ENCODE results near the gene METRNL.
"Not testable (repeated sequence)": the region's sequence is repeated elsewhere in the genome, so short reads cannot be mapped to it uniquely, and the experiment has no call there.

METRNL gene

DNA sequence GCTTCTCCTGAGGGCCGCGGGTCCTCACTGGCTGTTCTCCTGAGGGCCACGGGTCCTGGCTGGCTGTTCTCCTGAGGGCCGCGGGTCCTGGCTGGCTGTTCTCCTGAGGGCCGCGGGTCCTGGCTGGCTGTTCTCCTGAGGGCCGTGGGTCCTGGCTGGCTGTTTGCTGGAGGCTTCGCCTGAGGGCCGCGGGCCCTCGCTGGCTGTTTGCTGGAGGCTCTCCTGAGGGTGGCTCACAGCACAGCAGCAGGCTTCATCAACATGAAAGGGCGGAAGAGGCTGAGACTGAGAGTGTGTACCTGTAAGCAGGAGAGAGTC lies 60.8 kb downstream of the METRNL start:
- not testable (repeated sequence) for DNase-seq (ENCODE audit: low spot score)

DNA sequence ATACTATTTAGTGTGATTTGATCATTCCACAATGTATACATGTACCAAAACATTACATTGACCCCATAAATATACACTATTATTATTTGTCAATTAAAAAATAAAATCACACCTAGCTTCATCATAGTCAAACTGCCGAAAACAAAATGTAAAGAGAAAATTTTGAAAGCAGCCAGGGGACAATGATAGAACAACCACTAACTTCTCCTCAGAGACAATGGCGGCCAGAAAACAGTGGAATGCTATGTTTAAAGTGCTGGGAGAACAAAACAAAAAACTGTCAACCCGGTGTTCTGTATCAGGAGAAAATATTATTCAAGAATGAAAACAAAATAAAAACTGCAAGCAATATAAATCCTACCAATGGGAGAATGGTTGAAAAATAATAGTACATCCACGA lies 63.2 kb downstream of the METRNL start:
- no peak for DNase-seq (ENCODE audit: low spot score)

DNA sequence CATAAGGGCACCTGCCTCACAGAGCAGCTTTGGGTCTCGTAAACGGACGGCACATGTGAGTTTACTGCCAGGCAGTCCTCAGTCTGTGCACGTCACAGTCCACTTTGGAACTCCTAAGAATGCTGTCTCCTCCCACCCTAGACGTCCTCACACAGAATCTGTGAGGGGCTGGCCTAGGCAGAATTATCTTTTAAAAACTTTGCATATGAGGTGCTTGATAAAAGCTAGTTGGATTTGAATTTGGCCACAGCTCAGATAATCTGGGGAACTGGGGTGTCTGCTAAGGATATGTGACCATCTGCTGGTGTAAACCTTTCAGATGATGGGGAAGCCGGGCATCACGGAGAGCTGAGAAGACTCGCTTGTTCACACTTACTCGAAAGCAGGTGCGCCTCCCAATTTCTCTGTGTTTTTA lies 64.4 kb downstream of the METRNL start:
- no peak for DNase-seq (ENCODE audit: low spot score)

All from putamen (tissue), 1 donor.